H1 (cell line): Measurements from ENCODE around the gene KPNA4. TPM values are rescaled to one million over a fixed set of nuclear protein-coding genes. Genes with fewer than 3 reads are reported as not detected.

Source experiments
- CTCF ChIA-PET: fragments of 300-600 bp; sonication (Branson Sonifier 250); formaldehyde crosslinking; loops from one replicate; lab custom pipeline; 2021; ENCODE audit not compliant: partially characterized antibody; lab: Charles Lee
- POLR2A ChIA-PET: fragments of 300-600 bp; sonication (Branson Sonifier 250); formaldehyde crosslinking; loops from one replicate; lab custom pipeline; 2021; ENCODE audit warnings: inconsistent platforms; ENCODE audit not compliant: partially characterized antibody; lab: Charles Lee
- DNase-seq, 2 experiments: peaks; one replicate each; pipeline versions ENCODE4 v3.0.0 to v3.0.0-alpha.2; 2010 to 2022; ENCODE audit warnings: low spot score in 2 of 2, low read depth in 1 of 2, mixed read lengths in 1 of 2
- FAIRE-seq: peaks from 2 replicates; lab custom pipeline; 2011; peaks lifted over from hg19 to GRCh38; lab: Jason Lieb, UNC
- H2AFZ ChIP-seq: 2 replicates; pipeline ENCODE4 v1.8.1; 2012; ENCODE audit warnings: low read length, inconsistent platforms
- H2AK5ac ChIP-seq: 2 replicates; pipeline ENCODE4 v1.6.1; 2013; ENCODE audit warnings: low read depth, low read length
- H2BK120ac ChIP-seq: replicated peaks from 2 replicates; pipeline ENCODE3; 2013; ENCODE audit warnings: low read depth, low read length, inconsistent platforms
- H2BK12ac ChIP-seq: 2 replicates; pipeline ENCODE4 v1.6.1; 2013; ENCODE audit warnings: low read depth, low read length
- H2BK15ac ChIP-seq: 2 replicates; pipeline ENCODE4 v1.6.1; 2013; ENCODE audit warnings: low read length
- H2BK20ac ChIP-seq: 2 replicates; pipeline ENCODE4 v1.6.1; 2013; ENCODE audit warnings: low read length
- H2BK5ac ChIP-seq: 2 replicates; pipeline ENCODE4 v1.6.1; 2013; ENCODE audit warnings: low read depth, low read length
- H3K14ac ChIP-seq: 2 replicates; pipeline ENCODE4 v1.6.1; 2013; ENCODE audit warnings: inconsistent platforms; ENCODE audit not compliant: insufficient read length
- H3K18ac ChIP-seq: 2 replicates; pipeline ENCODE4 v1.6.1; 2013; ENCODE audit warnings: low read length; ENCODE audit errors: extremely low read depth
- H3K23ac ChIP-seq: 2 replicates; pipeline ENCODE4 v1.6.1; 2013; ENCODE audit warnings: inconsistent platforms; ENCODE audit not compliant: insufficient read length
- H3K23me2 ChIP-seq: 2 replicates; pipeline ENCODE4 v1.6.1; 2013; ENCODE audit warnings: low read depth, low read length
- H3K27ac ChIP-seq: 2 replicates; pipeline ENCODE4 v1.6.1; 2011; ENCODE audit warnings: low read depth, low read length, inconsistent platforms
- H3K27me3 ChIP-seq, 4 experiments: replicated peaks in 1 of 4; 1 replicate in 1 of 4; 2 replicates in 3 of 4; pipeline versions ENCODE4 v1.6.1 to v1.8.1; 2011 to 2013; ENCODE audit warnings: low read length in 3 of 4, mild to moderate bottlenecking in 3 of 4, inconsistent platforms in 2 of 4, mixed read lengths in 2 of 4, moderate library complexity in 1 of 4; ENCODE audit not compliant: control insufficient read depth in 3 of 4, insufficient read depth in 3 of 4; ENCODE audit errors: extremely low read depth in 1 of 4
- H3K36me3 ChIP-seq, 4 experiments: 2 replicates each; pipeline versions ENCODE4 v1.6.1 to v1.8.1; 2011 to 2013; ENCODE audit warnings: mild to moderate bottlenecking in 4 of 4, low read length in 3 of 4, moderate library complexity in 2 of 4, control low read depth in 1 of 4, inconsistent platforms in 1 of 4; ENCODE audit not compliant: insufficient read depth in 4 of 4, control insufficient read depth in 2 of 4
- H3K4ac ChIP-seq: replicated peaks from 2 replicates; pipeline ENCODE3; 2013; ENCODE audit warnings: low read length, low read depth, mixed read lengths, inconsistent platforms; ENCODE audit not compliant: insufficient read length
- H3K4me1 ChIP-seq, 4 experiments: replicated peaks in 1 of 4; 1 replicate in 1 of 4; 2 replicates in 3 of 4; pipeline versions ENCODE4 v1.6.1 to v1.8.1; 2011 to 2013; ENCODE audit warnings: low read length in 3 of 4, inconsistent platforms in 2 of 4, mixed read lengths in 1 of 4; ENCODE audit not compliant: insufficient read depth in 4 of 4, control insufficient read depth in 3 of 4
- H3K4me2 ChIP-seq, 2 experiments: 2 replicates each; pipeline versions ENCODE4 v1.6.1 to v1.8.1; 2011 to 2013; ENCODE audit warnings: low read depth in 2 of 2, low read length in 2 of 2, control low read depth in 1 of 2, inconsistent platforms in 1 of 2, mild to moderate bottlenecking in 1 of 2; ENCODE audit not compliant: insufficient read depth in 1 of 2
- H3K4me3 ChIP-seq, 4 experiments: fragments of 200-600, 300-600 bp in 1 of 4; sonication (generic), shearing (Covaris generic), sonication (Bioruptor Twin) in 1 of 4; 2 replicates each; pipeline versions ENCODE4 v1.5.1 to v1.8.1; 2011 to 2016; ENCODE audit warnings: low read length in 4 of 4, low read depth in 3 of 4, control low read depth in 2 of 4, inconsistent platforms in 2 of 4, mild to moderate bottlenecking in 2 of 4, mixed read lengths in 1 of 4, moderate library complexity in 1 of 4; ENCODE audit not compliant: insufficient read depth in 2 of 4; ENCODE audit errors: extremely low read depth in 1 of 4
- H3K56ac ChIP-seq: replicated peaks from 2 replicates; pipeline ENCODE3; 2013; ENCODE audit warnings: low read depth, mild to moderate bottlenecking, mixed read lengths, low read length, inconsistent platforms; ENCODE audit not compliant: insufficient read length
- H3K79me1 ChIP-seq: 2 replicates; pipeline ENCODE4 v1.6.1; 2013; ENCODE audit warnings: low read depth, low read length, control low read depth
- H3K79me2 ChIP-seq, 2 experiments: 2 replicates each; pipeline versions ENCODE4 v1.6.1 to v1.8.1; 2012 to 2013; ENCODE audit warnings: low read length in 2 of 2, mild to moderate bottlenecking in 2 of 2, inconsistent platforms in 1 of 2; ENCODE audit not compliant: insufficient read depth in 2 of 2, control insufficient read depth in 1 of 2
- H3K9ac ChIP-seq, 4 experiments: replicated peaks in 1 of 4; 1 replicate in 1 of 4; 2 replicates in 3 of 4; pipeline versions ENCODE4 v1.6.1 to v1.8.1; 2011 to 2013; ENCODE audit warnings: low read depth in 3 of 4, low read length in 3 of 4, control low read depth in 2 of 4, mild to moderate bottlenecking in 2 of 4, moderate library complexity in 2 of 4, inconsistent platforms in 1 of 4; ENCODE audit errors: extremely low read depth in 1 of 4
- H3K9me3 ChIP-seq, 2 experiments: 2 replicates each; pipeline versions ENCODE4 v1.6.1 to v1.8.1; 2012 to 2013; ENCODE audit warnings: mild to moderate bottlenecking in 2 of 2, moderate library complexity in 2 of 2, control low read depth in 1 of 2, inconsistent platforms in 1 of 2, low read depth in 1 of 2, low read length in 1 of 2, mixed read lengths in 1 of 2; ENCODE audit not compliant: insufficient read depth in 2 of 2
- H4K20me1 ChIP-seq, 2 experiments: replicated peaks in 1 of 2; 2 replicates each; pipeline versions ENCODE3 to v1.8.1; 2011 to 2013; ENCODE audit warnings: inconsistent platforms in 2 of 2, low read length in 2 of 2, mild to moderate bottlenecking in 1 of 2; ENCODE audit not compliant: insufficient read depth in 2 of 2, control insufficient read depth in 1 of 2
- H4K5ac ChIP-seq: 2 replicates; pipeline ENCODE4 v1.6.1; 2013; ENCODE audit warnings: low read length, low read depth, mixed read lengths, inconsistent platforms; ENCODE audit not compliant: insufficient read length
- H4K8ac ChIP-seq: 2 replicates; pipeline ENCODE4 v1.8.0; 2013; ENCODE audit warnings: mild to moderate bottlenecking, moderate library complexity, low read length, inconsistent platforms; ENCODE audit not compliant: insufficient read depth; ENCODE audit errors: extremely low read depth
- H4K91ac ChIP-seq: replicated peaks from 2 replicates; pipeline ENCODE3; 2013; ENCODE audit warnings: low read length, mixed read lengths, inconsistent platforms; ENCODE audit not compliant: insufficient read length
- CHD1 ChIP-seq: IDR thresholded peaks from 2 replicates; pipeline ENCODE4 v1.6.1; 2012; ENCODE audit warnings: low read depth, low read length, improper control_type of control experiment
- EGR1 ChIP-seq: IDR thresholded peaks from 2 replicates; pipeline ENCODE4 v1.6.1; 2011; ENCODE audit warnings: low read depth, low read length, borderline replicate concordance
- RFX5 ChIP-seq: IDR thresholded peaks from 2 replicates; pipeline ENCODE4 v1.6.1; 2011; ENCODE audit warnings: low read depth, low read length, improper control_type of control experiment, borderline replicate concordance
- SAP30 ChIP-seq: fragments of 300-600 bp; sonication (generic); IDR thresholded peaks from 2 replicates; pipeline ENCODE4 v1.7.1; 2012; ENCODE audit warnings: low read length, moderate library complexity, mild to moderate bottlenecking, inconsistent platforms; ENCODE audit not compliant: insufficient read depth, insufficient replicate concordance
- SP1 ChIP-seq: IDR thresholded peaks from 2 replicates; pipeline ENCODE4 v1.6.1; 2011; ENCODE audit warnings: low read depth, low read length
- TAF7 ChIP-seq: optimal IDR thresholded peaks from 2 replicates; pipeline ENCODE3; 2011; ENCODE audit warnings: low read depth, mild to moderate bottlenecking, inconsistent platforms, low read length, moderate library complexity, borderline replicate concordance
- TBP ChIP-seq: IDR thresholded peaks from 2 replicates; pipeline ENCODE4 v1.6.1; 2011; ENCODE audit warnings: low read depth, low read length, improper control_type of control experiment
- TEAD4 ChIP-seq: IDR thresholded peaks from 2 replicates; pipeline ENCODE4 v1.6.1; 2012; ENCODE audit warnings: low read depth, low read length, inconsistent platforms, mixed read lengths
- polyA plus RNA-seq, 7 experiments: library from polyadenylated mRNA; depleted of rRNA in 3 of 7; stranded (reverse) in 5 of 7; unstranded in 2 of 7; fragments of >200 nt in 5 of 7; fragments of 200-250 nt in 2 of 7; gene quantifications; 1 replicate in 5 of 7; 2 replicates in 1 of 7; 4 replicates in 1 of 7; pipeline versions ENCODE4 v1.2.1 to v1.2.3, GENCODE V29; 2011 to 2013; ENCODE audit warnings: missing spikeins in 2 of 7, mixed read lengths in 2 of 7
- total RNA-seq: library from RNA; stranded (reverse); fragmentation: NEBNext Ultra II Directional; extraction: Animal tissue kit (Norgen Biotek cat#: 25700); gene quantifications from 2 replicates; pipeline ENCODE4 v1.2.1, GENCODE V29; 2021
- TF ChIP-seq, protein P1 (sequence below): IDR thresholded peaks from 2 replicates; pipeline ENCODE4 v1.6.1; 2012; ENCODE audit warnings: inconsistent platforms

The KPNA4 gene
- total and polyA plus RNA-seq, 2 of the 8 experiments (the other 6 are each of a cell fraction or from before 2014, with no cell fraction given): 13.2 to 81.9 TPM

DNA sequence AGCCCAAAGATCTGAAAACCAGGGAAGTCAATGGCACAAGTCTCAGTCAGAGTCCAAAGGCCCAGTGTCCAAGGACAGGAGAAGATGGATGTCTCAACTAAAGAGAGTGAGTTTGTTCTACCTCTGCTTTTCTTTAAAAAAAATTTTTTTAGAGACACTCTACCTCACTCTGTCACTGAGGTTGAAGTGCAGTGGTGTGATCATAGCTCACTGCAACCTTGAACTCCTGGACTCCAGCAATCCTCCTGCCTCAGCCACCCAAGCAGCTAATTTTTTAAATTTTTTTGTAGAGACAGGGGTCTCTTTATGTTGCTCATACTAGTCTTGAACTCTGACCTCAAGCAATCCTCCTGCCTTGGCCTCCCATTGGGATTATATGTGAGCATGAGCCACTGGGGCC lies 39.9 kb upstream of the KPNA4 start:
- H3K4me3 ChIP-seq: no peak overlapping the region
- DNase-seq (no peak), FAIRE-seq (no peak)
- no peak overlapping the region for H4K5ac ChIP-seq
- H3K9ac ChIP-seq: no peak overlapping the region
- no peak overlapping the region for H2BK20ac ChIP-seq
- no peak overlapping the region for H3K4me2 ChIP-seq
- H3K23ac ChIP-seq: no peak overlapping the region
- TF ChIP-seq SAP30 (no peak), TEAD4 (no peak), SP1 (no peak), TBP (no peak), CHD1 (no peak), RFX5 (no peak), EGR1 (no peak), TAF7 (no peak)
- TF ChIP-seq, protein P1, sequence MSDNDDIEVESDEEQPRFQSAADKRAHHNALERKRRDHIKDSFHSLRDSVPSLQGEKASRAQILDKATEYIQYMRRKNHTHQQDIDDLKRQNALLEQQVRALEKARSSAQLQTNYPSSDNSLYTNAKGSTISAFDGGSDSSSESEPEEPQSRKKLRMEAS: no peak
- no peak overlapping the region for H3K14ac ChIP-seq
- H3K79me1 ChIP-seq: no peaks in the 10 kb centered on the region
- no peak overlapping the region for H2BK12ac ChIP-seq
- no peak overlapping the region for H4K91ac ChIP-seq
- H2AFZ ChIP-seq: no peak overlapping the region
- no peak overlapping the region for H2BK15ac ChIP-seq
- H4K8ac ChIP-seq: no peak overlapping the region
- no peaks in the 10 kb centered on the region for H4K20me1 ChIP-seq
- H3K23me2 ChIP-seq: no peaks in the 10 kb centered on the region
- no peak overlapping the region for H3K27ac ChIP-seq
- no peak overlapping the region for H3K18ac ChIP-seq
- no peak overlapping the region for H3K4ac ChIP-seq
- no peak overlapping the region for H2AK5ac ChIP-seq
- no peaks in the 10 kb centered on the region for H3K36me3 ChIP-seq
- H3K9me3 ChIP-seq: no peaks in the 10 kb centered on the region
- CTCF ChIA-PET: interaction anchor here (0.7 kb wide), 1 partner anchor 550 kb away, joined by 3 read pairs; no protein-coding TSS in a partner anchor
- H3K56ac ChIP-seq: no peak overlapping the region
- POLR2A ChIA-PET: no interaction called here
- no peaks in the 10 kb centered on the region for H3K27me3 ChIP-seq
- no peak overlapping the region for H2BK120ac ChIP-seq
- H2BK5ac ChIP-seq: no peak overlapping the region
- H3K79me2 ChIP-seq: no peaks in the 10 kb centered on the region
- no peaks in the 10 kb centered on the region for H3K4me1 ChIP-seq
